WTC11 (cell line): ENCODE measurements around the gene RS1. TPM values are rescaled to one million over a fixed set of nuclear protein-coding genes. Genes with fewer than 3 reads are reported as not detected.

Source experiments
- ATAC-seq: fragments of 200-7000 bp; cut with Tn5 transposase; 2 replicates; pipeline ENCODE4 v1.10.0; 2021; ENCODE audit warnings: mild to moderate bottlenecking, moderate library complexity
- CTCF ChIA-PET: fragments of 300-600 bp; sonication (Branson Sonifier 250); formaldehyde crosslinking; loops from one replicate; lab custom pipeline; 2021; ENCODE audit warnings: antibody characterized with exemption; lab: Charles Lee
- POLR2A ChIA-PET: fragments of 350-600 bp; sonication (Branson Sonifier 250); formaldehyde crosslinking; loops from one replicate; lab custom pipeline; 2021; ENCODE audit warnings: antibody characterized with exemption; lab: Charles Lee
- DNase-seq: peaks from one replicate; pipeline ENCODE4 v3.0.0; 2021; ENCODE audit warnings: low spot score
- H3K27ac Mint-ChIP-seq: 2 replicates; pipeline ENCODE4 v1.8.0; 2021; ENCODE audit warnings: mixed read lengths
- H3K27me3 Mint-ChIP-seq: 2 replicates; pipeline ENCODE4 v1.8.0; 2021; ENCODE audit warnings: low read depth, mild to moderate bottlenecking, moderate library complexity, mixed read lengths
- H3K36me3 Mint-ChIP-seq: 2 replicates; pipeline ENCODE4 v1.8.0; 2021; ENCODE audit warnings: mixed read lengths
- H3K4me1 Mint-ChIP-seq: 2 replicates; pipeline ENCODE4 v1.8.0; 2022; ENCODE audit warnings: mixed read lengths
- H3K4me3 Mint-ChIP-seq: 2 replicates; pipeline ENCODE4 v1.8.0; 2021; ENCODE audit warnings: mild to moderate bottlenecking, moderate library complexity, mixed read lengths
- H3K9me3 Mint-ChIP-seq: 2 replicates; pipeline ENCODE4 v1.8.0; 2021; ENCODE audit warnings: mixed read lengths
- ATF2 ChIP-seq: sonication (generic); formaldehyde crosslinking; IDR thresholded peaks from 2 replicates; pipeline ENCODE4 v1.8.1; 2022; ENCODE audit warnings: low read depth, missing genetic modification reagents, borderline replicate concordance
- FOXP4 ChIP-seq: sonication (generic); formaldehyde crosslinking; IDR thresholded peaks from 2 replicates; pipeline ENCODE4 v1.8.0; 2022; ENCODE audit warnings: mild to moderate bottlenecking, missing genetic modification reagents
- KAT7 ChIP-seq: sonication (generic); formaldehyde crosslinking; IDR thresholded peaks from 2 replicates; pipeline ENCODE4 v1.8.1; 2023; ENCODE audit warnings: missing genetic modification reagents, mild to moderate bottlenecking, borderline replicate concordance
- MXD4 ChIP-seq: fragments of 250-450 bp; sonication (Bioruptor Pico); IDR thresholded peaks from 2 replicates; pipeline ENCODE4 v1.8.0; 2021; ENCODE audit warnings: mild to moderate bottlenecking, moderate library complexity, borderline replicate concordance
- MYBL2 ChIP-seq: sonication (generic); formaldehyde crosslinking; IDR thresholded peaks from 2 replicates; pipeline ENCODE4 v1.8.1; 2023; ENCODE audit warnings: mild to moderate bottlenecking, moderate library complexity, missing genetic modification reagents
- OVOL2 ChIP-seq: fragments of 250-450 bp; sonication (Bioruptor Pico); IDR thresholded peaks from 2 replicates; pipeline ENCODE4 v1.9.0; 2021; ENCODE audit warnings: mild to moderate bottlenecking, borderline replicate concordance
- SMAD3 ChIP-seq: sonication (generic); formaldehyde crosslinking; IDR thresholded peaks from 2 replicates; pipeline ENCODE4 v1.8.0; 2022; ENCODE audit warnings: missing genetic modification reagents, mild to moderate bottlenecking, borderline replicate concordance
- SOX15 ChIP-seq: fragments of 250-450 bp; sonication (Bioruptor Pico); IDR thresholded peaks from 2 replicates; pipeline ENCODE4 v1.9.0; 2021; ENCODE audit warnings: mild to moderate bottlenecking
- ZBTB21 ChIP-seq: sonication (generic); formaldehyde crosslinking; IDR thresholded peaks from 2 replicates; pipeline ENCODE4 v1.8.1; 2023; ENCODE audit warnings: mild to moderate bottlenecking, missing genetic modification reagents, borderline replicate concordance
- ZNF138 ChIP-seq: sonication (generic); formaldehyde crosslinking; conservative IDR thresholded peaks from 2 replicates; pipeline ENCODE4 v1.8.1; 2022; ENCODE audit warnings: mild to moderate bottlenecking, moderate library complexity, missing genetic modification reagents
- ZNF317 ChIP-seq: sonication (generic); formaldehyde crosslinking; IDR thresholded peaks from 2 replicates; pipeline ENCODE4 v1.8.1; 2023; ENCODE audit warnings: low read depth, mild to moderate bottlenecking, moderate library complexity, missing genetic modification reagents, borderline replicate concordance
- total RNA-seq: library from RNA; stranded (reverse); gene quantifications from 3 replicates; pipeline ENCODE4 v1.2.3, GENCODE V29; 2021
- TF ChIP-seq, protein P1 (sequence below): sonication (generic); formaldehyde crosslinking; IDR thresholded peaks from 2 replicates; pipeline ENCODE4 v1.8.0; 2022; ENCODE audit warnings: mild to moderate bottlenecking, missing genetic modification reagents
- TF ChIP-seq, protein P2 (sequence below): fragments of 250-450 bp; sonication (Bioruptor Pico); IDR thresholded peaks from 2 replicates; pipeline ENCODE4 v1.9.0; 2021; ENCODE audit warnings: mild to moderate bottlenecking
- TF ChIP-seq, protein P3 (sequence below): sonication (generic); formaldehyde crosslinking; IDR thresholded peaks from 2 replicates; pipeline ENCODE4 v1.8.0; 2022; ENCODE audit warnings: mild to moderate bottlenecking, missing genetic modification reagents

The RS1 gene
- total RNA-seq, 1 experiment from 2014 or later: not detected

- TF ChIP-seq, protein P1, sequence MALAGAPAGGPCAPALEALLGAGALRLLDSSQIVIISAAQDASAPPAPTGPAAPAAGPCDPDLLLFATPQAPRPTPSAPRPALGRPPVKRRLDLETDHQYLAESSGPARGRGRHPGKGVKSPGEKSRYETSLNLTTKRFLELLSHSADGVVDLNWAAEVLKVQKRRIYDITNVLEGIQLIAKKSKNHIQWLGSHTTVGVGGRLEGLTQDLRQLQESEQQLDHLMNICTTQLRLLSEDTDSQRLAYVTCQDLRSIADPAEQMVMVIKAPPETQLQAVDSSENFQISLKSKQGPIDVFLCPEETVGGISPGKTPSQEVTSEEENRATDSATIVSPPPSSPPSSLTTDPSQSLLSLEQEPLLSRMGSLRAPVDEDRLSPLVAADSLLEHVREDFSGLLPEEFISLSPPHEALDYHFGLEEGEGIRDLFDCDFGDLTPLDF: no peak
- no peak for TF ChIP-seq OVOL2 (CRISPR knock-in tag)
Measured at GRCh38 chrX:18668071-18668835, 3.7 kb downstream of the RS1 start (continued).

- TF ChIP-seq ZNF317 (CRISPR knock-in tag) (no peak), MXD4 (no peak), FOXP4 (no peak), MYBL2 (no peak)
- peaks cover 7% of the 10 kb centered on the region for H3K4me1 Mint-ChIP-seq
- DNase-seq (no peak), ATAC-seq (no peak)
- H3K27me3 Mint-ChIP-seq: no peaks in the 10 kb centered on the region
- peaks cover 3% of the 10 kb centered on the region; the same call in 1 of the 2 replicates for H3K9me3 Mint-ChIP-seq
- ChIA-PET CTCF (interaction anchor here (1.3 kb wide), 1 partner anchor 9 kb away, joined by 4 read pairs; no protein-coding TSS in a partner anchor), POLR2A (no interaction called here)
- H3K36me3 Mint-ChIP-seq: no peaks in the 10 kb centered on the region
- no peak overlapping the region for H3K27ac Mint-ChIP-seq
- H3K4me3 Mint-ChIP-seq: no peak overlapping the region
Measured at GRCh38 chrX:18666614-18667013, 5.3 kb downstream of the RS1 start.

DNA sequence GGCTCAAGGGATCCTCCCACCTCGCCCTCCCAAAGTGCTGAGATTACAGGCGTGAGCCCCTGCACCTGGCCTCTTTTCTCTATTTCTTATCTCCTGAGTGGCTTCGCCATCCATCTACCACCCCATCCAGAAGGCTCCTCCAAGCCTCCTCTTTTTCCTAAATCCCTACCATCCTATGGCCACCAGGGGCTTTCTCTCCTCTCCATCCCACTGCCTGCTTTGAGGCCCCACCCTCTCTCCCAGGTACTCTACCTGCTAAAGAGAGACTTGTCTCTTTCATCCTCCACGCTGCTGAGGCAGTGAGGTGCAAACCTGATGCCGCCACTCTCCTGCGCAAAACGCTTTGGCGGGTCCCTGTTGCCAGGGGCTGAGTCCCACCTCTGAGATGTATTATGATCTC lies 7.0 kb downstream of the RS1 start:
- ATAC-seq (peak; percentile 93), DNase-seq (peak; percentile 33)
- Mint-ChIP-seq H3K9me3 (peaks cover 3% of the 10 kb centered on the region; the same call in 1 of the 2 replicates), H3K27me3 (no peaks in the 10 kb centered on the region), H3K4me3 (no peak overlapping the region), H3K36me3 (no peaks in the 10 kb centered on the region), H3K27ac (no peak overlapping the region), H3K4me1 (peaks cover 7% of the 10 kb centered on the region)
- POLR2A ChIA-PET: no interaction called here
- CTCF ChIA-PET: interaction anchor here (0.6 to 1.0 kb wide), 2 partner anchors 10 to 16 kb away, joined by 4 read pairs; no protein-coding TSS in a partner anchor
- TF ChIP-seq SOX15 (no peak), ATF2 (no peak)

DNA sequence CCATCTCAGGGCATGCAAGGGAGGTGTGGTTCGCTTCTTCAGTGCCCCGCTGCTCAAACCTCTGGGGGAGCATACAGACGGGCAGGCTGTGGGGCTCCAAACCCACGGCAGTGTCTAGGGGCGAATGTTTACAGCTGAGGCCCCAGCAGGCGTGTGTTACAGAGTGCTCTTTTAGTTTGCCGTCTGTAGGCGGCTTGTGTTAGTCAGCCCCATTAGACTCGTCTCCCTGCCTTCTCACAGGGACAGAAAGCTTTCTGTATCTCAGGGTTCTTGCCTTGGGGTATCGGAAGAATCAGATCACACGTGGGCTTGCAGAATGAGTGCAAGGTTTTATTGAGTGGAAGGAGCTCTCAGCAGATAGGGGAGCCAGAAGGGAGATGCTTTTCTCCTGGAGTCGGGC lies 10.6 kb downstream of the RS1 start:
- Mint-ChIP-seq H3K27me3 (no peaks in the 10 kb centered on the region), H3K36me3 (no peaks in the 10 kb centered on the region), H3K4me1 (no peaks in the 10 kb centered on the region), H3K9me3 (peaks cover 3% of the 10 kb centered on the region; the same call in 1 of the 2 replicates), H3K27ac (no peak overlapping the region), H3K4me3 (no peak overlapping the region)
- no peak for ATAC-seq
- ChIA-PET CTCF (no interaction called here), POLR2A (no interaction called here)
- TF ChIP-seq ATF2 (no peak), SMAD3 (CRISPR knock-in tag) (no peak), ZNF138 (no peak), ZBTB21 (CRISPR knock-in tag) (no peak), KAT7 (no peak)
- TF ChIP-seq, protein P2, sequence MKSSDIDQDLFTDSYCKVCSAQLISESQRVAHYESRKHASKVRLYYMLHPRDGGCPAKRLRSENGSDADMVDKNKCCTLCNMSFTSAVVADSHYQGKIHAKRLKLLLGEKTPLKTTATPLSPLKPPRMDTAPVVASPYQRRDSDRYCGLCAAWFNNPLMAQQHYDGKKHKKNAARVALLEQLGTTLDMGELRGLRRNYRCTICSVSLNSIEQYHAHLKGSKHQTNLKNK (CRISPR knock-in tag): no peak
- TF ChIP-seq, protein P1: no peak
- TF ChIP-seq, protein P3, sequence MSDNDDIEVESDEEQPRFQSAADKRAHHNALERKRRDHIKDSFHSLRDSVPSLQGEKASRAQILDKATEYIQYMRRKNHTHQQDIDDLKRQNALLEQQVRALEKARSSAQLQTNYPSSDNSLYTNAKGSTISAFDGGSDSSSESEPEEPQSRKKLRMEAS (CRISPR knock-in tag): no peak
- no peak for DNase-seq
